Progenitor cell of endocrine pancreas (in vitro differentiated cells): Measurements from ENCODE around the gene MCCC2. TPM values are rescaled to one million over a fixed set of nuclear protein-coding genes. Genes with fewer than 3 reads are reported as not detected.
"Not testable (repeated sequence)": the region's sequence is repeated elsewhere in the genome, so short reads cannot be mapped to it uniquely, and the experiment has no call there.

ENCODE experiments used
- DNase-seq: peaks from one replicate; pipeline ENCODE4 v3.0.0; 2021; ENCODE audit warnings: low spot score; ENCODE audit not compliant: unreplicated experiment
- H3K27ac Mint-ChIP-seq: 2 replicates; pipeline ENCODE4 v1.8.0; 2021; ENCODE audit warnings: mild to moderate bottlenecking, moderate library complexity, mixed read lengths
- H3K27me3 Mint-ChIP-seq: 2 replicates; pipeline ENCODE4 v1.8.0; 2021; ENCODE audit warnings: mixed read lengths
- H3K36me3 Mint-ChIP-seq: 2 replicates; pipeline ENCODE4 v1.8.0; 2022; ENCODE audit warnings: mixed read lengths; ENCODE audit not compliant: insufficient read depth
- H3K4me1 Mint-ChIP-seq: 2 replicates; pipeline ENCODE4 v1.8.0; 2021; ENCODE audit warnings: low read depth, mixed read lengths
- H3K4me3 Mint-ChIP-seq: 2 replicates; pipeline ENCODE4 v1.8.0; 2021; ENCODE audit warnings: low read depth, mild to moderate bottlenecking, moderate library complexity, mixed read lengths
- H3K9me3 Mint-ChIP-seq: 2 replicates; pipeline ENCODE4 v1.8.0; 2021; ENCODE audit warnings: low read depth, mixed read lengths
- total RNA-seq: library from RNA; stranded (reverse); gene quantifications from 2 replicates; pipeline ENCODE4 v1.2.1, GENCODE V29; 2021
- TF ChIP-seq, protein P1 (sequence below): fragments of 200-600 bp; sonication (generic); IDR thresholded peaks from one replicate; pipeline ENCODE4 v1.5.0; 2021; ENCODE audit warnings: antibody characterized with exemption, mild to moderate bottlenecking; ENCODE audit not compliant: unreplicated experiment

MCCC2 gene
- total RNA-seq, 1 donor from 2014 or later: 43.5 TPM

- no peaks in the 10 kb centered on the region for H3K4me1 Mint-ChIP-seq
- DNase-seq: no peak
- no peak overlapping the region for H3K27ac Mint-ChIP-seq
- TF ChIP-seq, protein P1, sequence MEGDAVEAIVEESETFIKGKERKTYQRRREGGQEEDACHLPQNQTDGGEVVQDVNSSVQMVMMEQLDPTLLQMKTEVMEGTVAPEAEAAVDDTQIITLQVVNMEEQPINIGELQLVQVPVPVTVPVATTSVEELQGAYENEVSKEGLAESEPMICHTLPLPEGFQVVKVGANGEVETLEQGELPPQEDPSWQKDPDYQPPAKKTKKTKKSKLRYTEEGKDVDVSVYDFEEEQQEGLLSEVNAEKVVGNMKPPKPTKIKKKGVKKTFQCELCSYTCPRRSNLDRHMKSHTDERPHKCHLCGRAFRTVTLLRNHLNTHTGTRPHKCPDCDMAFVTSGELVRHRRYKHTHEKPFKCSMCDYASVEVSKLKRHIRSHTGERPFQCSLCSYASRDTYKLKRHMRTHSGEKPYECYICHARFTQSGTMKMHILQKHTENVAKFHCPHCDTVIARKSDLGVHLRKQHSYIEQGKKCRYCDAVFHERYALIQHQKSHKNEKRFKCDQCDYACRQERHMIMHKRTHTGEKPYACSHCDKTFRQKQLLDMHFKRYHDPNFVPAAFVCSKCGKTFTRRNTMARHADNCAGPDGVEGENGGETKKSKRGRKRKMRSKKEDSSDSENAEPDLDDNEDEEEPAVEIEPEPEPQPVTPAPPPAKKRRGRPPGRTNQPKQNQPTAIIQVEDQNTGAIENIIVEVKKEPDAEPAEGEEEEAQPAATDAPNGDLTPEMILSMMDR: no peak
- peaks cover 11% of the 10 kb centered on the region for H3K9me3 Mint-ChIP-seq
- H3K27me3 Mint-ChIP-seq: no peaks in the 10 kb centered on the region
- H3K36me3 Mint-ChIP-seq: peaks cover 42% of the 10 kb centered on the region
- H3K4me3 Mint-ChIP-seq: no peak overlapping the region
Measured at GRCh38 chr5:71637133-71637532, 50.0 kb downstream of the MCCC2 start.

- Mint-ChIP-seq H3K27me3 (no peaks in the 10 kb centered on the region), H3K4me3 (no peak overlapping the region), H3K36me3 (peaks cover 37% of the 10 kb centered on the region), H3K27ac (no peak overlapping the region), H3K4me1 (no peaks in the 10 kb centered on the region), H3K9me3 (peaks cover 11% of the 10 kb centered on the region)
- TF ChIP-seq, protein P1: no peak
- DNase-seq: no peak
Measured at GRCh38 chr5:71640408-71640807, 53.3 kb downstream of the MCCC2 start.

DNA sequence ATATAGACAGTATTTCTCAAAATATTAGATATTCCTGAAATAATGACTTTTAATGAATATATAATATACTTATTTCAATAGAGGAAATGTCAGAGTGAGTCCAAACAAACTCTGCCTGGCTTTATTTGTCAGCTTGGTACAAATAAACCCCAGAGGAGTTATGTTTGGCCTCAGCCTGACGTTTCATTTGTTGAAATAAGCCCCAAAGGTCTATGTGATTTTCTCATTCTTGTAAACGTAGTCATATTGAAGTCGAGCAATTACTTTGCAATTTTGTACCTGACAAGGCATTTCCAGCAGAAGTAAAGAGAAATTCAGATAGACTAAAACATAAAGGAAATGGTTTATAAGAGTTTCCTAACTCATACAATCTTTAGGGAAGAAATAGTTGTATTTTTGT is 57.9 kb downstream of the MCCC2 start:
- no peak overlapping the region for H3K4me3 Mint-ChIP-seq
- H3K36me3 Mint-ChIP-seq: peaks cover 35% of the 10 kb centered on the region
- DNase-seq: no peak
- H3K9me3 Mint-ChIP-seq: no peaks in the 10 kb centered on the region
- TF ChIP-seq, protein P1: no peak
- peaks cover 6% of the 10 kb centered on the region for H3K27me3 Mint-ChIP-seq
- H3K4me1 Mint-ChIP-seq: peaks cover 9% of the 10 kb centered on the region
- no peak overlapping the region for H3K27ac Mint-ChIP-seq

DNA sequence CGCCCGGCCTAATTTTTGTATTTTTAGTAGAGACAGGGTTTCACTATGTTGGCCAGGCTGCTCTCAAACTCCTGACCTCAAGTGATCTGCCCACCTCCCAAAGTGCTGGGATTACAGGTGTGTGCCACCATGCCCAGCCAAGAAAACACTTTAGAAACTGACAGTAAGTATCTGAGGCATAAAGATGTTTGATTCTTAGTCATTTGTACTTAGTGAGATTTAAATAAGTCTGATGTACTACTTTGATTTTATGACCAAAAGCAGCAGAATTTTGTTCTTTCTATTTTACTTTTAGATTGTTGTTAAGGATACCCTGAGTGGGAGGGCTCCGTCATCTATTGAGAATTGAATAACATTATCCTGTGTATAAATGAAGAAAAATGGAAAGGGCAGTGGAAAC is 63.8 kb downstream of the MCCC2 start:
- Mint-ChIP-seq H3K4me1 (peaks cover 29% of the 10 kb centered on the region), H3K36me3 (peaks cover 46% of the 10 kb centered on the region)
- H3K27ac Mint-ChIP-seq, H3K9me3 Mint-ChIP-seq, H3K4me3 Mint-ChIP-seq, DNase-seq, H3K27me3 Mint-ChIP-seq: not testable (repeated sequence)

GRCh38 chr5:71651579-71651978 is 64.4 kb downstream of the MCCC2 start:
- no peak overlapping the region for H3K27ac Mint-ChIP-seq
- H3K4me1 Mint-ChIP-seq: peaks cover 29% of the 10 kb centered on the region
- TF ChIP-seq, protein P1: no peak
- H3K9me3 Mint-ChIP-seq: no peaks in the 10 kb centered on the region
- peaks cover 44% of the 10 kb centered on the region for H3K36me3 Mint-ChIP-seq
- peaks cover 6% of the 10 kb centered on the region for H3K27me3 Mint-ChIP-seq
- no peak overlapping the region for H3K4me3 Mint-ChIP-seq
- no peak for DNase-seq

DNA sequence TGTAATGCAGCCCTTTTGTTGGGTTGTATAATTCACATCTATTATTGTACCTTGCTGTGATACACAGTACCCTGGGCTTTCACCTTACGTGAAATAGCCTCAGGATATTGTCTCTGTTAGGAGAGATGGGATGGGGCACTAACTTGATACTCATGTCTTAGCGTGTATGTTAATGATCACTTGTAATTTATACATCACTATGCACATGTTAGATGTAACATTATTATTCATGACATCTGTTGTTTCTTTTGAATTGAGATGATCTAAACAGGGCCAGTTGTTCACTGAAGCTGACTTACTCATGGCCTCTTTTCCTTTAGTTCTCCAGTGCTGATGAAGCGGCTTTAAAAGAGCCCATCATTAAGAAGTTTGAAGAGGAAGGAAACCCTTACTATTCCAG is 65.2 kb downstream of the MCCC2 start:
- Mint-ChIP-seq H3K36me3 (peaks cover 46% of the 10 kb centered on the region), H3K4me1 (peaks cover 29% of the 10 kb centered on the region)
- TF ChIP-seq, protein P1: no peak

More for the DNA sequence above, 65.2 kb downstream of the MCCC2 start:
- no peak for DNase-seq
- Mint-ChIP-seq H3K27ac (peak overlapping the region; percentile 87), H3K9me3 (no peaks in the 10 kb centered on the region), H3K4me3 (no peak overlapping the region), H3K27me3 (peaks cover 6% of the 10 kb centered on the region)
